COLO829 (cell line): ENCODE measurements around the gene BRD7.

Experiments used
- DNase-seq: peaks from one replicate; pipeline ENCODE4 v3.0.0; 2012; ENCODE audit warnings: low spot score

The BRD7 gene

DNA sequence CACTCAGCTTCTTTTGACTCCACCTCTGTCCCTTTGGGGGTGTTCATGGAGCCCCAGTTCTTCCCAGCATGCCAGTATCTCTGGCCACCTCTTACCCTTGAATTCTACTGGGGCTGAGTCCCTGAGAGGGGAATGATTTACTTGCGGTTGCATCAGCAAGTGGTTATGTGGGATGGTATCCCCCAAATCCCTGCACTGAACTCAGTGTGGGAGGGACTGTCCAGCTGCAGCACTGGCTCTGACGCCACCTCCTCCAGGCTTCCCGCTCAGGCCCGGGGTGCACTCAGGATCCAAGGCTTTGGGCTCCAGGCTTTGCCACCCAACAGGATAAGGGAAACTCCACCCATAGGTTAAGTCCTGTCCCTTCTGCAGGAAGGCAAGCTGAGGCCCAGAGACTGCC lies 21.1 kb upstream of the BRD7 start:
- no peak for DNase-seq

DNA sequence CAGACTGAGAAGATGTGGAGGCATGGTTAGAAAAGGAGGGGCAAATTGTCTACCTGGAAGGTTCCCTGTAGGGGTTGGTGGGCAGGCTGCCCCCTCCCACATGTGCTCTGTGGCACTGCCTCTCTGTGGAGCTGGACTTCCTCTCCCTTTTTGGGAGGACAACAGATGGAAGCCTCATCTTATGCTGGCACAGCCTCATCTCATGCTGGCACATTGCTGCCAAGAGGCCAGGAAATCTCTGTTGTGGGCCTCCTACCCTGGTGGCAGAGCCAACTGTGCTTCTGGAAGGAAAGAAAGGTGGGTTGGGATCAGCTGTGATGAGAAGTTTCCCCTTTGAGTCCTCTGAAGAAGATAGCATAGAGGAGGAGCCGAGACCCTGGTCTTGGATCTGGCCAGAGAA lies 19.7 kb upstream of the BRD7 start:
- DNase-seq: no peak

DNA sequence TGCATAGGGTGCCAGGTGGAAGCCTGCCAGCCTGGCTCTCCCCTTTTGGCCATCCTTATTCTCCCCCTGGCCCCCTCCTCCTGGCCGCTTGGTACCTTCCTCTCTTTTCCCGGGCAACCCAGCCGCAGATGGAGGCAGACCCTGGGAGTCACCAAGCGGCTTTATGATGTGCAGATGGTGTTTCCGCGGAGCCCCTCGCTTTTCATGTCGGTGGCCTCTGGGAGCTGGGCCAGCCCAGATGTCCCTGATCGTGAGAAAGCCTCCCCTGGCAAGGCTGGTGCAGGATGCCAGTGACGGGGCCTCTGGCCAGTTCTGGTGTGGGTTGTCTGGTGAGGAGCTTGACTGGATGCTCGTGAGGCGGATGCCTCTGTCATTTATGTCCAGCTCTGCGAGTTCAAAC lies 18.0 kb upstream of the BRD7 start:
- no peak for DNase-seq

DNA sequence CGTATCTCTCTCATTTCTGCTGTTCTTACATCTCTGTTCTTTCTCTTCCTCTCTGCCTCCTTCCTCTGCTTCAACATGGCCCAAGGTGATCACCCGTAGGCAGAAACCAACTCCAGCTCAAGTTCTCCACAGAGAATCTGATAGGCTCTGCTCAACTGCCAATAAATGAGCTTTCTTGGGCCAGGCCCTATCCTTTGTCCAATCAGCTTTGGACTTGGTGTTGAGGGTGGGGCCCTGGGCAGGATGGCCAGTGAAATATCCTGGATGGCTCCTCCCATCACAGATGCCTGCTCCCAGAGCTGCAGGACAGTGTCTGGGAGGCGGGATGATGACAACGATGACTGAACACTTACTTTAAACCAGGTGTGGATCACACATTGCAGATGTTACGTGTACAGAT lies 17.4 kb upstream of the BRD7 start:
- no peak for DNase-seq

DNA sequence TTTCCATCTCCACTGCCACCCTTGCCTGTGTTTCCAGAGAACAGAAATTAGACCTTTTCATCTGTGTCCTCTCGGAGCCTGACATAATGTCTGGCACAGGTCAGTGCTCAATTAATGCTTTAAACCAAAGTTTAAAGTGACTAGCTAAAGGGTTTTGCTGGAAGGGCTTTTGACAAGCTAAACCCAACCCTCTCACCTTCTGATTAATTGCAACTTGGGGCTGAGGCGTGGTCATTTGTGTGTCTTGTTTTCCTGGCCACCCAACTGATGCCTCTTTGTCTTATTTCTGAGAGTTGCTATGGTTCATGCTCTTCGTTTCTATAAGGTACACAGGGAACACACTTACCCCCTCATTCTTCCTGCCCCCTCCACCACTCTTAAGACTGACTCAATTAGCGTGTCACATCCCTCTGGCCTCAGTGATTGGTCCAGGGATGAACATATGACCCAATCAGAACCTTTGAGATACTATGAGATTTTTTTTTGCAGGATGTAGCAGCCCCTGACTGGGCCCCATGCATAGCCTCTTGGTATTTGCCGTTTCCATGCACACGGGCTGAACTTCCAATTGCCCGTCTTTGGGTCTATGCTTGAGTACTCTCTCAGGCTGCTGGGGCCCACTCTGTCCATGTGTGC lies 15.8 kb upstream of the BRD7 start:
- DNase-seq: no peak

DNA sequence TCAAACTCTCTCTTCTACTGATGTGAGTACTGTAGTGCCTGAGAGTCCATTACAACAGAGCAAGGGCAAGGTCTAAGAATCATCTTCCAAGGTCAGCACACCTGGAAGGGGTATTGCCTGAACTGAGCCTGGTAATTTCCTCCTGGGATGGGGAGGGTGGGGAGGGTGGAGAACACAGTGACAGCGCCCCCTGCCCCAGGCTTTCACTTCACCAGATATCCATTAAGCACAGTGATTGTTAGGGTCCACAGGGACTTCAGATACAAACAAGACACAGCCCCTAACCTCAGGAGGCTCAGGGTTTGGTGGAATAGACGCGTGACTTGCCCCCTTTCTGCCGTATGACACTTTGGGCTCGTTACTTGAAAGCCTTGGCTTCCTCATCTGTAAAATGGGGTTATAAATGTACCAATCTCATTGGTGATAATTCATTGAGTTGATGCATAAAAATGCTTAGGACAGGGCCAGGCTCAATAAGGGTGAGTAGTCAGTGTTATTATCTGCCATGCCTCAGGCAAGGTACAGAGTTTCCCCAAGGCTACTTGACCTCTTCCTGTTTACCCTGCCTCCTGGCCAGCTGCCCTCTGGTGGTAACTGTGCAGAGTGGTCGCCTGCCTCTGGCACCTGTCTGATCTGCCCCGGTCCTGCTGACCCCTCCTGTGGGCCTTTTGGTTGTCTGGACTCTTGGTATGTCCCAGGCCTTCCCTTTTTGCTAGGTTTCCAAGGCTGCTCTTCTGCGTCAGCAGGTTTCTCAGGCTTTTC lies 13.1 kb upstream of the BRD7 start:
- DNase-seq: no peak

DNA sequence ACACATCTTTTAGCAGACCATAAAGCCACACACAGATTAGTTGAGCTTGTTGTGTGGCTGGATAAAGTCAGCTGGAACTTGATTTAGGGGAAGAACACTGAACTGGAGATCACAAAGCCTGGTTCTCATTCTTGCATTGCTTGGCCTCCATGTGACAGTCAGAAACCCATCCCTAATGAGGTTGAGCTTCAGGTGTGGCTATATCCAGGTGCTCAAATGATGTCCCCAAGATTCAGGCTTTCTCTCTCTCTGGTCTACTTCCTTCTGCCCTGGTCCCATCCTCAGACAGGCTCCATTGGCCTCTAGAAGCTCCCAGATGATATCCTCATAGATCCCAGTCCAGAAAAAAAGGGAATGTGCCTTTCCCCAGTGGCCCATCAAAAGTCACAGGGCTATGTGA lies 9.6 kb upstream of the BRD7 start:
- no peak for DNase-seq

DNA sequence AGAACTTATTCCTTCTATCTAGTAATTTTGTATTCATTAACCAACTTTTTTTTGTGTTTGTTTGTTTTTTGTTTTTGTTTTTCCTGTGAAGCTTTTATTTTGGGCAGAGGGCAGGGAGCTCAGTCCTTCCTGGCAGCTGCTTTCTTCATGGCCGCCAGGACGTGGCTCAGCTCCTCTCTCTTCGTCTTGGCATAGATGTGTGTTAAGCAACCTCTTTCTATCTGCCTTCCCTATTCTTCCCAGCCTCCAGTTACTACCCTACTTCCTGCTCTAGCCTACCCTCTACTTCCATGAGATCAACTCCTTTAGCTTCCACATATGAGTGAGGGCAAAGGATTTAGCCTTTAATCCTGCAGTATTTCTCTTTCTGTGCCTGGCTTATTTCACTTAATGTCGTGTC lies 8.2 kb upstream of the BRD7 start:
- DNase-seq: no peak

DNA sequence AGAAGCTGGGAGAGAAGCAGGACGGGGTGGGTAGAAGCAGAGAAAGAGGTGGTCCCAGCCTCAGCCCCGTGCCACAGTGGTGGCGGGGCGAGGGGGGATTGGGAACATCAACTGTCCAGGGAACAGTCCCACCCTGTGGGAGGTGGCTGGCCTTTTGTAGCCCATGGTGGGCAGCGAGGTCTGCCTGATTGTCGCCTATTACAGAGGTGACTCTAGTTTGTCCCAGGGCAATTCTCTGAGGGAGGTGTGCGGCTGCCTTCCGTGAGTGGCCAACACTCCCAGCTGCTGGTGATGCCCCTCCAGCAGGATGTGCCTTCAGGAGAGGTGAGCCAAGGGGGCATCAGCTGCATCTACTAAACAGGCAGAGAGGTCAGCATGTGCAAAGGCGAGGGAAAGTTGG lies 5.0 kb upstream of the BRD7 start:
- DNase-seq: no peak

DNA sequence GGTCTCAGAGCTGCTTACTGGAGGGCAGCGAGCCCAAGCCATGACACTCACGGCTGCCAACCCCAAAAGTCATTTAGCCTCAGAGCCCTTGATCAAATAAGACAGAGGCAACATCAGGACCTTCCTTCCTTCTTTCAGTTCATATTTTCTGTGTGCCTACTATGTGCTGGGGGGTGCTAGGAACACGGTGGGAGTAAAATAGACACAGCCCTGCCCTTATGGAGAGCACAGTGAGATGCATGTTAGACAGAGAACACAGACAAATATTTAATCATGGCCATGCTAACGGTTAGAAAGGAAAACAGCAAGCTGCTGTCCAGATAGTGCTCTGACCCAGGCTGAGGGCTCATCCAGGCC lies 4.5 kb upstream of the BRD7 start:
- DNase-seq: no peak

DNA sequence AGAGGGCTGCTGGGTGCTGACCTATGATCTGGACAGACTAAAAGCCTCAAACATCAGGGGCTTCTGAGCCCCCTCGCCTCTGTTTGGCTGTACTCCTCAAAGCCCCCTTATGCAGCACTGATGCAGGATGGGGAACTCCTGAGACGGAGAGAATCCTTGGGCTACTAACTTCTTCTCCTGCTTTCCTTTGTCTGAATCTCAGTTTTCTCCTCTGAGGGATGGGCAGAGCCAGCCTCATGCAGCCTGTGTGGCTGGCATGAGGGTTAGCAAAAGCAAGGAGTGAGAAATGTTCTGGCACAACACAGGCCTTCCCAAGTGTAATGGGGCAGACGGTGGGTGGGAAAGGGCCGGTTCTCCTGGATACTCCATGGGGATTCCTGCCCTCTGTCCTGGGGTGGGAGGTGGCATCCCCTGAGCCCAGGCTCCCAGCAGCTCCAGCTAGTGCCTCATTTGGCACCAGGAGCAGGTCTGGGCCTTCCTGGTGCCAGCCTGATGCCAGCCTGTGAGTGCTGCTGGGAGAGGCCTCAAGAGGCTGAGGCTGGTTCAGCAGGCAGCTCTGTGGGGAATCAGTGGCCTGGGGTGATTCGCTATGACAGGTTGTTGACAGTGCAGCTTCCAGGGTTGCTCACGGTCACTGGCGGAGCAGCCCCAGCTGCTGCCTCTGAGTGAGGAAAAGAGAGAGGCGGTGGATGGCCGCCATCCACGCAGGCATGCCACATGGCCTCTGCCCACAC lies 4.0 kb upstream of the BRD7 start:
- DNase-seq: no peak

DNA sequence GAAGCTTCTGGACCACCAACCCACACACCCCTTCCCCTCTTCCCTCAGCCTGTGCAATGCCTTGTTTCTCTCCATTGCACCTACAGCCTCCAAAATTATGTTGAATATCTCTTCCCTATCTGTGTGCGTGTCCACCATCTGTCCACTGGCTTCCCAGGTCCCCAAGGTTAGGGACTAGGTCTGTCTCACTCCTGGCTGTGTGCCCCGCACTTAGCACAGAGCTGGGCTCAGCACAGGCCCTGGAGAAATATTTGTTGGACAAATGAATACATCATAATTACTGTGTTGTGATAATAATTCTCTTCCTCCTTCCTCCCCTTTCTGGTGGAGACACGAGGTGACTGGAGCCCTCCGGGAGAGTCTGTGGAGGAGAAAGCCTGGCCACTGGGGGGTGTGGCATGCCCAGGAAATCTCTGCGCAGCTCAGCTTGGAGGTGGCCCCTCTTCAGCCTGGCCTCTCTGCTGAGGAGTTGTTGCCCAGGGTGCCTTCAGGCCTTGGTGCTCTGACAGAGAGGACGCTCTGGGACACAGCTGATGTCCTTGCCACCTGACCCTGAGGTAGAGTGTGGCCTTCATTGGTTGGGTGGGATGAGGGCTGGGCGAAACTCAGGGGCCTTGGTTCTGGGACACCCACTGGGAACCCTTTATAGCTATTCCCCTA lies 3.3 kb upstream of the BRD7 start:
- DNase-seq: no peak

DNA sequence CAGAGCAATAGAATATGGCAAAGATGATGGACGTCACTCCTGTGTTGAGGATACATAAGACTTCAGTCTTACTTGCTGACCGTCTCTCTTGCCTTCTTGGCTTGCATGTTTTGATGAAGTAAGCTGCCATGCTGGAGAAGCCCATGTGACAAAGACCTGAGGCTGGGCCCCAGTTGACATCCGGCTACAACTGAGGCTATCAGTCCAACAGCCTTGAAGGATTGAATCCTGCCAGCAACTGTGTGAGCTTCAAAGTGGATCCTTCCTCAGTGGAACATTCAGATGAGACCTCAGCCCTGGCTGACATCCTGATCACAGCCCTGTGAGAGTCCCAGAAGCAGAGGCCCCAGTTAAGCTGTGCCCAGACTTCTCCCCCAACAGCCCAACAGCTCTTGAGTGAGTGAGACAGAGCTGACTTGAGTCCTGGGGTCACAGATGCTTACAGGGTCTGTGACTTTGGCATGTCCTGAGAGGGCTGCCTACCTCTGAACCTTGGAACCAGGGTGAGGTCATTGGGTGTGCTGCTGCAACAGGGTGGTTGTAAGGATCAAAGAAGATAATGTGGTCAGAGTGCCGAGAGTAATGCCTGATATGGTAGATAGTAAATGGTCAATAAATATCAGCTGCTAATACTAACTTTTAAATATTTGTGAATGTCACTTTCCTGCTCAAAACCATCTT lies 2.4 kb upstream of the BRD7 start:
- no peak for DNase-seq

DNA sequence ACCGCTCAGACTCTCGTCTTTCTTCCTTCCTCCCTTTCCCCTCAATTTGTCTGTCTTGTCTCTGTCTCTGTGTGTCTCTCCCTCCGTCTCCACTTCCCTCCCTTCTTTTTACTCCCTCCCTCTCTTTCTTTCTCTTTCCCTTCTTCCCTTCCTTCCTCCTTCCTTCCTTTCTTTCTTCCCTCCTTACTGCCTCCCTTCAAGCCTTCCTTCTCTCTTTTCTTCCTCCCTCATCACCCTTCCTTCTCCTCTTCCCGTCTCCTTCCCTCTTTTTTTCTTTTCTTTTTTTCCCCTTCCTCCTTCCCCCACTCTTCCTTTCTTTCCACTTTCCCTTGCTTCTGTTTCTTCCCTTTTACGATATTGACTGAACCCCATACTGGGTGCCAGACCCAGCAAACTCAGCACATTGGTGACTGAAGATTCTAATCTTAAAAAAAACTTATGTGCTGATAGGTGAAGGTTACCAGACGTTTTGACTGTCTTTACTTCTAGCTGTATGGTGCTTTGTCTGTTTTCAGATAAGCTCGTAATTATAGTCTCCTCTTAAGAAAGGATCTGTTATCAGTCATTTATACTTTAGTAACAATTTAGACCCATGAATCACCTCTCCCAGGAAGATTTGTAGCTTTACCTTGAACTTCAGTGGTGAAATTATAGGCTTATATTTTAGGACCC lies 481 bp upstream of the BRD7 start:
- DNase-seq: no peak

DNA sequence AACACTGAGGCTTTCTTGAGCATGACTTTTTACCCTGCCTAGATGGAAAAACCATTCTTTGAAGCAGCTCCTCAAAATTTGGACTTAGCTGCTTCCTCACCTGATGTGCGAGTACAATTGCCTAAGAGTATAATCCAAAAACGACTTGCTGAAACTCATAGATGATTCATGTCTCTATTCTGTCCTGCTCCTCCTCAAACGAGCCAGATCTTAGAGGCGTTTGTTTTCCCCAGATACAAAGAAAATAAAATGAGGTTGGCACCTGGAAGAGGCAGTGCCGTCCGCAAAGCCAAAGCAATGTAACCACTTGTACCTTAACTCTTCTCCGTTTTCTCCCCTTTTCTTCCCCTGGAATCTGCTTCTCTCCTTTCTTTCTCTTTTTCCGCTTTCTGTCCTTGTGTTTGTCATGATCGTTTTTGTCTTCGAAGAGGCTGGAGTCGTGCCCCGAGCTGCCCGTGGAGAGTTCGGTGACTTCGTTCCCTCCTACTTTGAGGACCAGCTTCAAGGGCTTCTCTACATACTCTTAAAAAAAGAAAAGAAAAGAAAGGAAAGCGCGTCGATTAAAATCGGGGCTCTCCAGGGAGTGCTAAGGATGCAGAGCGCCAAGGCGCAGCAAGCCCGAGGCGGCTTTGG lies 895 bp downstream of the BRD7 start:
- DNase-seq: no peak

DNA sequence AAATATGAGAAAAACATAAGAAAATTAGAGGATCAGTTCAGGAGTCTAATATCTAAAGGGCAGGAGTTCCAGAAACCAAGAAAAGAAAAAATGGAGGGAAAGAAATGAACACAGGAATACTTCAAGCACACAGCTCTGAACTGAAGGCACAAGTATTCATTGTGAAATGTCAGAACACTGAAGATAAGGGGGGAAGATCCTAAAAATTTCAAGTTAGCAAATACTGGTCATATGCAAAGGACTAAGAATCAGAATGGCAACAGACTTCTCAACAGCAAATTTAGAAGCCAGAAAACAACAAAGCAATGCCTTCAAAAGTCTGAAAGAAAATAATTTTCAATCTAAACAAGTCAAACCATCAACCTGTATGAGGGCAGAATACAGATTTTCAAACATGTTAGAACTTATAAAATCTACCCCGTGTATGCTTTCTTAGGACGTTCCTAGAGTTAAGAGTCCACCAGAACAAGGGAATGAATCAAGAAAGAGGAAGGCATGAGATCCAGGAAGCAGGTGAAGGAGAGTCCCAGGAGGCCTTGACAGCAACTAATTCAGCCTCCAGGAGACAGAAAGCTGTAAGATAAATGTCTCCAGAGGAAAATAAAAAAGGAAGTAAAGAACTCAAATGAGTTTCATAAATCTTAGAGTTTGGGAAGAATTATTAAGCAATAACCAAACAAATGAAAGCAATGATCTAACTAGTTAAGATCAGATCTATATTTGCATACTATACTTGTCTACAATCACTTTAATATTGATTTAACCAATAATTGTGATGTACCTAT lies 2.8 kb downstream of the BRD7 start:
- no peak for DNase-seq

DNA sequence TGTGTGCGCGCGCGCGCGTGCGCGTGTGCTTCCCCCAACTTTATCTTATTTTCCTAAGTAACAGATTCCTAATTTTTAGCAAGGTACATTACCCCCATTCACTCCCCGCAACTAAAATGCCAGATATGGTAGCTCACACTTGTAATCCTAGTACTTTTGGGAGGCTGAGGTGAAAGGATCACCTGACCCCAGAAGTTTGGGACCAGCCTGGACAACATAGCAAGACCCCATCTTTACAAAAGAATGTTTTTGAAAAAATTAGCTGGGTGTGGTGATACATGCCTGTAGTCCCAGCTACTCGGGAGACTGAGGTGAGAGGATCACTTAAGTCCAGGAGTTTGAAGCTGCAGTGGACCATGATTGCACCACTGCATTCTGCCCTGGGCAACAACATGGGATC lies 5.1 kb downstream of the BRD7 start:
- DNase-seq: no peak

DNA sequence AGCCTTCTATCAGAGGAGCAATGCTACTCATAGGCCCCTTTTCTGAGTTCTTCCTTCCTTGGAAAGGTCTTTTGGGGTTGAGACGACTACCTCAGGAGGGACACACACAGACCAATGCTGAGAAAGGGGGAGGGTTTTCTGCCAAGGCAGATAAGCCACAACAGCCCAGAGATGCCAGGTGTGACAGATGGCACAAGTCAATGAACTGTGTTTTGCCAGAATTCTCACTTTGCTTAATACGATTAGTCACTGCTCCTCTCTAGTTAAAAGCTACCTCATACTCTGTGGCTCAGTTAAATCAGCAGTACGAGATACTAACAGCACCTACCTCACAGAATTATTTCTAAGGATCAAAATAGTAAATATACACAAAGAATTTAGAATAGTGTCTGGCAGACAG lies 8.0 kb downstream of the BRD7 start:
- DNase-seq: no peak

DNA sequence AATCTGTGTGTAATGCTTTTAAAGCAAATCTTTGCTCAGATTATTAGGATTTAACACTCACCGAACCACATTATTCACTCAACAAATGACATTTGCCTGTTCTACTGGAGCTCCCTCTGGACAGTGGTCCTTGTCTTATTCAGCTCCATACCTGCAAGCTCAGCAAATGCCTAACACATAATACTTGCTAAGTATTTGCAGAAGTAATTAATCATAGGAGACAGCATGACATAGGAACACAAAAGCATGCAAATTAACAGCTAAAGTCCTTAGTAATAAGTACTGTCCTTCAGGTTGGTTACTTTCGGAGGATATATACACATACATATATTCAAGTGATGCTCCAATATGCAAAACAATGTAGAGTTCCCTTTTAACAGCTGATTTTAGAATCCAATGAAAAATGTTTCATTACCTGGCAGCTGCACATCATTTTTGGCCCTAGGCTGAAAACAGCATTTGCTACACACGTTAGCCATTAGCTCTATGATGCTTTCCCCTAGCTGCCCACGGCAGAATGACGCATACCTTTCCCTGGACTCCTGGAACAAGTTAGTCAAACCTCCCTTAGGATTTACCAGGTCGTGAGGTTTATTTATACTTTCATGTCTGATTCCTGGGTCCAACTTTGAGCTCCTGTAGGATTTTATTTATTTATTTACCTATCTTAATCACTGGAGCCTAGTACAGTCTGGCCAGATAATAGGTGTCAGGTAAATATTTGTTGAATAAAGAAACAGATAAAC lies 8.6 kb downstream of the BRD7 start:
- no peak for DNase-seq

DNA sequence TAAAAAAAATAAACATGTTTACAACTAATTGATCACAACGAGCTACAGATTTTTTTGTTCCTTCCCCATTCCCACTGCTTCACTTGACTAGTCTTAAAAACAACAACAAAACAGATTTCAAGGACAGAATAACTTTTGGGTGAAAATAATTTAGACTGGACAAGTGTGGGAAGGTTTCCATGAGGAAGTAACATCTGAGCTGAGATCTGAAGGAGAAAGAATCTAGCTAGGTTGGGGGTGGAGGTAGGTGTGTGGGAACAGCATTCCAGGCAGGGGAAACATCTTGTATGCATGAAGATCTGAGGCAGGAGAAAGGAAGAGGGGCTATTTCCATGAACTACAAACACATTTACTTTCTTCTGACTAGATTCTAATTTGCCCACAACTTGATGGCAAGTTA lies 9.2 kb downstream of the BRD7 start:
- DNase-seq: no peak
